GM18907 (cell line): Measurements from ENCODE around the gene CADM1.

Experiments
- ATAC-seq: cut with Tn5 transposase; IDR thresholded peaks from one replicate; pipeline ENCODE4 v1.9.1; 2021; ENCODE audit warnings: mild to moderate bottlenecking, moderate library complexity; ENCODE audit not compliant: unreplicated experiment

The CADM1 gene

GRCh38 chr11:115409116-115409670 lies 95.0 kb downstream of the CADM1 start:
- no peak for ATAC-seq

GRCh38 chr11:115408036-115408921 lies 95.9 kb downstream of the CADM1 start:
- ATAC-seq, result no peak

GRCh38 chr11:115407496-115407895 lies 96.7 kb downstream of the CADM1 start:
- no peak for ATAC-seq

GRCh38 chr11:115406404-115406803 lies 97.8 kb downstream of the CADM1 start:
- ATAC-seq, result no peak

GRCh38 chr11:115398333-115399080 lies 105.7 kb downstream of the CADM1 start:
- no peak for ATAC-seq

- ATAC-seq, result no peak
These were observed 107.7 kb downstream of the CADM1 start for GRCh38 chr11:115396533-115396932.

GRCh38 chr11:115393950-115394349 lies 110.3 kb downstream of the CADM1 start:
- no peak for ATAC-seq

- no peak for ATAC-seq
These were observed 112.6 kb downstream of the CADM1 start for GRCh38 chr11:115391598-115391997.

- ATAC-seq, result no peak
These were observed 113.1 kb downstream of the CADM1 start for GRCh38 chr11:115391160-115391559.

- no peak for ATAC-seq
These were observed 113.8 kb downstream of the CADM1 start for GRCh38 chr11:115390441-115390840.

GRCh38 chr11:115389790-115390189 lies 114.4 kb downstream of the CADM1 start:
- no peak for ATAC-seq

GRCh38 chr11:115385226-115385625 lies 119.0 kb downstream of the CADM1 start:
- no peak for ATAC-seq

- no peak for ATAC-seq
These were observed 120.0 kb downstream of the CADM1 start for GRCh38 chr11:115384236-115384635.

- ATAC-seq, result no peak
These were observed 120.8 kb downstream of the CADM1 start for GRCh38 chr11:115383431-115383830.

- ATAC-seq, result no peak
These were observed 124.7 kb downstream of the CADM1 start for GRCh38 chr11:115379528-115379927.

- ATAC-seq, result no peak
These were observed 125.7 kb downstream of the CADM1 start for GRCh38 chr11:115378557-115378956.

- no peak for ATAC-seq
These were observed 126.3 kb downstream of the CADM1 start for GRCh38 chr11:115377882-115378296.

- no peak for ATAC-seq
These were observed 135.6 kb downstream of the CADM1 start for GRCh38 chr11:115368616-115369015.

GRCh38 chr11:115366826-115367225 lies 137.4 kb downstream of the CADM1 start:
- no peak for ATAC-seq

- no peak for ATAC-seq
These were observed 138.3 kb downstream of the CADM1 start for GRCh38 chr11:115365907-115366306.

GRCh38 chr11:115364896-115365295 lies 139.3 kb downstream of the CADM1 start:
- ATAC-seq, result no peak

- no peak for ATAC-seq
These were observed 140.3 kb downstream of the CADM1 start for GRCh38 chr11:115363921-115364320.
